Panc1 (cell line): Measurements from ENCODE around the gene ICAM4. TPM values are rescaled to one million over a fixed set of nuclear protein-coding genes. Genes with fewer than 3 reads are reported as not detected.
A peak's percentile ranks its signal among the peaks of the same experiment; 100 is the strongest.

Experiments used
- ATAC-seq: fragments of 200-7000 bp; cut with Tn5 transposase; 2 replicates; pipeline ENCODE4 v1.9.1; 2020; ENCODE audit warnings: mild to moderate bottlenecking, moderate library complexity
- BruUV-seq: library from RNA; stranded (reverse); fragments of 400-500 nt; replicated peaks from 2 replicates; lab custom pipeline; 2021; lab: Mats Ljungman, UMichigan
- CTCF ChIA-PET: fragments of 300-600 bp; sonication (Branson Sonifier 250); formaldehyde crosslinking; loops from one replicate; lab custom pipeline; 2022; ENCODE audit warnings: antibody characterized with exemption; lab: Charles Lee
- POLR2A ChIA-PET: fragments of 300-600 bp; sonication (Branson Sonifier 250); formaldehyde crosslinking; loops from one replicate; lab custom pipeline; 2022; ENCODE audit warnings: antibody characterized with exemption; lab: Charles Lee
- DNase-seq: peaks from one replicate; pipeline ENCODE4 v3.0.0-alpha.2; 2010; ENCODE audit warnings: low read depth, low spot score
- H3K27ac ChIP-seq: 2 replicates; pipeline ENCODE4 v1.5.1; 2011; ENCODE audit warnings: mild to moderate bottlenecking, low read length, inconsistent platforms
- H3K27me3 ChIP-seq: fragments of 200-500 bp; sonication (Bioruptor generic); 2 replicates; pipeline ENCODE4 v1.6.0; 2014; ENCODE audit warnings: low read length, inconsistent platforms; ENCODE audit not compliant: control insufficient read depth, insufficient read depth
- H3K36me3 ChIP-seq: fragments of 200-500 bp; sonication (Bioruptor generic); 2 replicates; pipeline ENCODE4 v1.5.1; 2014; ENCODE audit warnings: inconsistent platforms, mild to moderate bottlenecking, low read length, moderate library complexity; ENCODE audit not compliant: control insufficient read depth, insufficient read depth
- H3K4me1 ChIP-seq: 2 replicates; pipeline ENCODE4 v1.5.1; 2011; ENCODE audit warnings: inconsistent platforms, mild to moderate bottlenecking, low read length, moderate library complexity; ENCODE audit not compliant: control insufficient read depth, insufficient read depth
- H3K4me3 ChIP-seq, 2 experiments: 2 replicates each; pipeline ENCODE4 v1.5.1; 2011 to 2012; ENCODE audit warnings: low read depth in 2 of 2, low read length in 2 of 2, mild to moderate bottlenecking in 2 of 2, inconsistent platforms in 1 of 2, moderate library complexity in 1 of 2
- H3K9me3 ChIP-seq: fragments of 200-500 bp; sonication (Bioruptor generic); 2 replicates; pipeline ENCODE4 v1.5.1; 2014; ENCODE audit warnings: low read depth, mild to moderate bottlenecking, inconsistent platforms, low read length, moderate library complexity; ENCODE audit not compliant: control insufficient read depth, insufficient read depth
- POLR2AphosphoS5 ChIP-seq: IDR thresholded peaks from 2 replicates; pipeline ENCODE4 v1.6.1; 2012; ENCODE audit warnings: mild to moderate bottlenecking, low read depth, low read length, moderate library complexity
- REST ChIP-seq, 2 experiments: IDR thresholded peaks; 2 replicates each; pipeline ENCODE4 v1.6.1; 2011 to 2012; ENCODE audit warnings: low read depth in 2 of 2, control low read depth in 1 of 2, low read length in 1 of 2, mild to moderate bottlenecking in 1 of 2, moderate library complexity in 1 of 2; ENCODE audit not compliant: insufficient read depth in 1 of 2
- SIN3A ChIP-seq: IDR thresholded peaks from 2 replicates; pipeline ENCODE4 v1.6.1; 2012; ENCODE audit warnings: low read depth, mild to moderate bottlenecking, low read length, moderate library complexity, borderline replicate concordance; ENCODE audit not compliant: insufficient read depth
- TCF7L2 ChIP-seq: IDR thresholded peaks from 2 replicates; pipeline ENCODE4 v1.6.1; 2011; ENCODE audit warnings: mild to moderate bottlenecking, low read depth, low read length, inconsistent platforms
- in situ Hi-C: cut with HindIII; loops from 2 replicates; pipeline ENCODE4 v1.10.0; 2016; ENCODE audit warnings: low sequenced_read_pairs, low pct_unique_long_range_greater_than_20kb
- intact Hi-C: fragments of 100-400 bp; cut with micrococcal nuclease; formaldehyde crosslinking; loops from one replicate; pipeline ENCODE4 v1.10.0; 2022; ENCODE audit not compliant: unreplicated experiment
- total RNA-seq: library from RNA; stranded (reverse); gene quantifications from one replicate; pipeline ENCODE4 v1.2.1, GENCODE V29; 2021; ENCODE audit not compliant: unreplicated experiment
- TF ChIP-seq, protein P1 (sequence below): fragments of 450-650 bp; IDR thresholded peaks from 2 replicates; pipeline ENCODE4 v1.5.1; 2017; ENCODE audit warnings: mild to moderate bottlenecking

ICAM4 gene
- total RNA-seq, 1 experiment from 2014 or later: 2.8 TPM

GRCh38 chr19:10269333-10270179, 17.2 kb upstream of the ICAM4 start:
- Histone ChIP-seq H3K9me3 (no peaks in the 10 kb centered on the region), H3K4me1 (peaks cover 4% of the 10 kb centered on the region), H3K36me3 (no peaks in the 10 kb centered on the region), H3K27ac (peak overlapping the region; percentile 91), H3K27me3 (no peaks in the 10 kb centered on the region), H3K4me3 (peak overlapping the region; percentile 55 to 83)
- intact Hi-C loops (loop anchor here (5.0 kb wide), 1 partner anchor 118 kb away; no protein-coding TSS in a partner anchor), in situ Hi-C loops (no loop called here)
- TF ChIP-seq, protein P1, sequence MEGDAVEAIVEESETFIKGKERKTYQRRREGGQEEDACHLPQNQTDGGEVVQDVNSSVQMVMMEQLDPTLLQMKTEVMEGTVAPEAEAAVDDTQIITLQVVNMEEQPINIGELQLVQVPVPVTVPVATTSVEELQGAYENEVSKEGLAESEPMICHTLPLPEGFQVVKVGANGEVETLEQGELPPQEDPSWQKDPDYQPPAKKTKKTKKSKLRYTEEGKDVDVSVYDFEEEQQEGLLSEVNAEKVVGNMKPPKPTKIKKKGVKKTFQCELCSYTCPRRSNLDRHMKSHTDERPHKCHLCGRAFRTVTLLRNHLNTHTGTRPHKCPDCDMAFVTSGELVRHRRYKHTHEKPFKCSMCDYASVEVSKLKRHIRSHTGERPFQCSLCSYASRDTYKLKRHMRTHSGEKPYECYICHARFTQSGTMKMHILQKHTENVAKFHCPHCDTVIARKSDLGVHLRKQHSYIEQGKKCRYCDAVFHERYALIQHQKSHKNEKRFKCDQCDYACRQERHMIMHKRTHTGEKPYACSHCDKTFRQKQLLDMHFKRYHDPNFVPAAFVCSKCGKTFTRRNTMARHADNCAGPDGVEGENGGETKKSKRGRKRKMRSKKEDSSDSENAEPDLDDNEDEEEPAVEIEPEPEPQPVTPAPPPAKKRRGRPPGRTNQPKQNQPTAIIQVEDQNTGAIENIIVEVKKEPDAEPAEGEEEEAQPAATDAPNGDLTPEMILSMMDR: peak; percentile 96
- TF ChIP-seq POLR2AphosphoS5: no peak
- POLR2A ChIA-PET: no interaction called here
- BruUV-seq: no TSS peak
- DNase-seq: peak; percentile 33
- ATAC-seq: peak; percentile 70
- CTCF ChIA-PET: interaction anchor here (0.7 to 2.6 kb wide), 4 partner anchors 11 to 454 kb away, joined by 3 to 17 read pairs (median 4); partner anchors contain the start of gene ICAM5

DNA sequence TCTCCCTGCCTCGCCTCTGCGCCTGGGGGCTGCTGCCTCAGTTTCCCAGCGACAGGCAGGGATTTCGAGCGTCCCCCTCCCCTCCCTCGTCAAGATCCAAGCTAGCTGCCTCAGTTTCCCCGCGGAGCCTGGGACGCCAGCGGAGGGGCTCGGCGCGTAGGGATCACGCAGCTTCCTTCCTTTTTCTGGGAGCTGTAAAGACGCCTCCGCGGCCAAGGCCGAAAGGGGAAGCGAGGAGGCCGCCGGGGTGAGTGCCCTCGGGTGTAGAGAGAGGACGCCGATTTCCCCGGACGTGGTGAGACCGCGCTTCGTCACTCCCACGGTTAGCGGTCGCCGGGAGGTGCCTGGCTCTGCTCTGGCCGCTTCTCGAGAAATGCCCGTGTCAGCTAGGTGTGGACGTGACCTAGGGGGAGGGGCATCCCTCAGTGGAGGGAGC, 16.6 kb upstream of the ICAM4 start:
- Histone ChIP-seq H3K27me3 (no peaks in the 10 kb centered on the region), H3K4me1 (peaks cover 4% of the 10 kb centered on the region), H3K4me3 (peak overlapping the region; percentile 55 to 83), H3K27ac (peak overlapping the region; percentile 91), H3K9me3 (no peaks in the 10 kb centered on the region), H3K36me3 (no peaks in the 10 kb centered on the region; the same call in 1 of the 2 replicates)
- in situ Hi-C loops: no loop called here
- POLR2A ChIA-PET: interaction anchor here (1.8 to 2.1 kb wide), 2 partner anchors 17 to 19 kb away, joined by 8 to 11 read pairs; partner anchors contain the start of genes ICAM4 and ICAM5
- TF ChIP-seq SIN3A (no peak), REST (IDR thresholded peaks at IDR 0.05; ENCODE audit: insufficient read depth in 1 of 2, low read depth in 2 of 2, low read length in 1 of 2) (no peak), TCF7L2 (no peak), POLR2AphosphoS5 (no peak)
- TF ChIP-seq, protein P1: no peak
- DNase-seq (no peak), ATAC-seq (peak; percentile 57)
- intact Hi-C loops: loop anchor here (5.0 kb wide), 1 partner anchor 117 kb away; no protein-coding TSS in a partner anchor
- BruUV-seq: no TSS peak
- CTCF ChIA-PET: interaction anchor here (1.0 to 2.6 kb wide), 3 partner anchors 11 to 119 kb away, joined by 3 to 17 read pairs (median 6); no protein-coding TSS in a partner anchor
